Activated T-helper 17 cell treated with anti-CD3 and anti-CD28 coated beads, Interleukin-2, amount 50 U/mL, for 72 hours (primary cell): ENCODE measurements around the gene MSI2. TPM values are rescaled to one million over a fixed set of nuclear protein-coding genes. Genes with fewer than 3 reads are reported as not detected.

Experiments used
- ATAC-seq: fragments of 150-1000 bp; cut with Tn5 transposase; replicated peaks from 2 replicates; pipeline ENCODE4 v1.10.0; 2021; ENCODE audit warnings: mild to moderate bottlenecking, moderate library complexity
- H3K27ac Mint-ChIP-seq: one replicate; pipeline ENCODE4 v1.8.0; 2022; ENCODE audit warnings: mixed read lengths
- H3K27me3 Mint-ChIP-seq: one replicate; pipeline ENCODE4 v1.8.0; 2022; ENCODE audit warnings: mixed read lengths
- H3K36me3 Mint-ChIP-seq: one replicate; pipeline ENCODE4 v1.8.0; 2022; ENCODE audit warnings: low read depth, mild to moderate bottlenecking, mixed read lengths
- H3K4me1 Mint-ChIP-seq: one replicate; pipeline ENCODE4 v1.8.0; 2022; ENCODE audit warnings: mixed read lengths
- H3K4me3 Mint-ChIP-seq: one replicate; pipeline ENCODE4 v1.8.0; 2022; ENCODE audit warnings: mild to moderate bottlenecking, mixed read lengths
- H3K9me3 Mint-ChIP-seq: one replicate; pipeline ENCODE4 v1.8.0; 2022; ENCODE audit warnings: mixed read lengths
- total RNA-seq, 2 donors: library from RNA; stranded (reverse); gene quantifications; one replicate each; pipeline ENCODE4 v1.2.3, GENCODE V29; 2022

The MSI2 gene
- total RNA-seq, 2 donors from 2014 or later = 96.3 to 128 TPM

DNA sequence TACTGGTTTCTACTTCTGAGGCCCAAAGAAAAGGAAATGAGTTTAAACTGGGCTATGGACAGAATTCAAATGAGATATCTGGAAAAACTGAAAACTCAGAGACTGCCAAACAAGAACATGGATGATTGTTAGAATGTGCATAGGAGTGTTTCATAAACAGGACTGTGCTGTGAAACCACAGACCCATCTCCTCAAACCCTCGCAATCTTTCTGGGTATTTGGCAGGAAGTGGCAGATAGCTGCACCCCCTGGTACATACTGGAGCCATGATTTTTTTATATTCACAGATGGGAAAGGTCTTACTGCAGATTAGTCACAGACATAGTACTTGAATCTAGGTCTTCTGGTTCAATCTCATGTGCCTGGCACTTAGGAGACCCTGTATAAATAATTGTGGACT, 343.8 kb downstream of the MSI2 start:
- H3K4me3 Mint-ChIP-seq = peak overlapping the region; percentile 69
- peaks cover 45% of the 10 kb centered on the region for H3K4me1 Mint-ChIP-seq
- H3K27ac Mint-ChIP-seq = peak overlapping the region; percentile 92
- ATAC-seq = peak; percentile 64
- H3K27me3 Mint-ChIP-seq = no peaks in the 10 kb centered on the region
- no peaks in the 10 kb centered on the region for H3K9me3 Mint-ChIP-seq
- peaks cover 18% of the 10 kb centered on the region for H3K36me3 Mint-ChIP-seq

DNA sequence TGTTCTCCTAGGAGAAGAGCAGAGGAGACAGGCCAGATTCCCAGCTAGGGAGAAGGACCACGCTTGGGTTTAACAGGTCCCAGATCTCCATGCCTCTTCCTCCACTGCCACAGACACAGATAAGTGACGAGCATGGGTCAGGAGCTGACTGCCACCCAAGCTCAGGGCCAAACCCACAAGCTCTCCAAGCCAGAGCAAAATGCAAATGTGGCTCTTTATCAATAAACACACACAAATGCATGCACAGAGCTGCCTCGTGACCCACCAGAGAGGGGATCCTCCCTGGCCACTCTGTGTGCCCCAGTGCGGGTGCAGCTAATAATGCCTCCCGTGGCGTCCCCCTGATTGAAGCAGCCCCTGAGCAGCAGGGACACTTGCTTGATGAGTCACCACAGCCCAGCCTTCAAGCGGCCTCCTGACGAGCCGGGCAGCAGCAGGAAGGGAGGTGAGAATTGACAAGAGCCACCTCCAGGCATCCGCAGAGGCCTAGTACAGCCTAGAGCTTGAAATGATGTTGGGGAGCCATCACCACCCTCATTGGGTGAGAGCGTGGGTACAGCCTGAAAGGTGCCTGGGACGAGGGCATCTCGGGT, 344.9 kb downstream of the MSI2 start:
- Mint-ChIP-seq H3K27me3 (no peaks in the 10 kb centered on the region), H3K27ac (peak overlapping the region; percentile 92), H3K4me3 (peak overlapping the region; percentile 69), H3K4me1 (peaks cover 56% of the 10 kb centered on the region), H3K36me3 (peaks cover 18% of the 10 kb centered on the region), H3K9me3 (no peaks in the 10 kb centered on the region)
- ATAC-seq = no peak

DNA sequence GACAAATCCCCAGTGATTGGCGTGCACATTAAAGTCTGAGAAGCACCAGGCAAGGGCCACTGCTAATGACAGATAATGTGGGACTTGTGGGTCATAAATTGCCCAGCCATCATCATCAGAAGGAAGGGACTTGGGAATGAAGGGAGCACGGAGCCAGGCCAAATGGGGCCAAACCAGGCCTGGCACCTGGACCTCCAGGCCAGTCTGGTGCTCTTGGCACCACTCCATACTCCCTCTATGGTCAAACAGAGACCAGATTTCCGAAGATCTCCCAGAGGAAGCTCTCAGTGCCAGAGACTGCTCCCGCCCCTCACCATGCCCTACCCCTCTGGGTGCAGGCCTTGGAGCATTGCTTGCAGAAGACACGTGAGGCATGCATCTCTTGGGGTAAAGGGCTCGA, 346.6 kb downstream of the MSI2 start:
- H3K4me1 Mint-ChIP-seq = peaks cover 60% of the 10 kb centered on the region
- H3K27ac Mint-ChIP-seq = peak overlapping the region; percentile 95
- H3K27me3 Mint-ChIP-seq = no peaks in the 10 kb centered on the region
- H3K4me3 Mint-ChIP-seq = no peak overlapping the region
- H3K36me3 Mint-ChIP-seq = peaks cover 14% of the 10 kb centered on the region
- ATAC-seq = no peak
- H3K9me3 Mint-ChIP-seq = no peaks in the 10 kb centered on the region

DNA sequence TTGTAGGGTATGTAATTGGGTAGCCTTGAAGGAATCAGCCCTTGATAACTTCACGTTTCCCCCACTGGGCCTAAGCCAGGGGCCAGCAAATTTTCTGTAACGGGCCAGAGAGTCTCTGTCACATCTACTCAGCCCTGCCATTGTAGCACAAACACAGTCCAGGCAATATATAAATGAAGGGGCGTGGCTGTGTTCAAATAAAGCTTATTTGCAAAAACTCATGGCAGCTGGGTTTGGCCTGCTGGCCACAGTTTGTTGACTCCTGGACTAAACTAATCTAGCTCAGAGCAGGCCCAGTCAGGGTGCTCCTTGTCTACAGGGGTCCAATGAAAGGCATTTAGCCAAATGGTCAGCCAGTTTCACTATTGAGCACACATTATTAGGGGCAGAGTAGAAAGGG, 347.2 kb downstream of the MSI2 start:
- H3K36me3 Mint-ChIP-seq = peaks cover 13% of the 10 kb centered on the region
- H3K27ac Mint-ChIP-seq = peak overlapping the region; percentile 95
- H3K27me3 Mint-ChIP-seq = no peaks in the 10 kb centered on the region
- H3K4me1 Mint-ChIP-seq = peaks cover 55% of the 10 kb centered on the region
- ATAC-seq = no peak
- H3K9me3 Mint-ChIP-seq = no peaks in the 10 kb centered on the region
- peak overlapping the region; percentile 72 for H3K4me3 Mint-ChIP-seq

DNA sequence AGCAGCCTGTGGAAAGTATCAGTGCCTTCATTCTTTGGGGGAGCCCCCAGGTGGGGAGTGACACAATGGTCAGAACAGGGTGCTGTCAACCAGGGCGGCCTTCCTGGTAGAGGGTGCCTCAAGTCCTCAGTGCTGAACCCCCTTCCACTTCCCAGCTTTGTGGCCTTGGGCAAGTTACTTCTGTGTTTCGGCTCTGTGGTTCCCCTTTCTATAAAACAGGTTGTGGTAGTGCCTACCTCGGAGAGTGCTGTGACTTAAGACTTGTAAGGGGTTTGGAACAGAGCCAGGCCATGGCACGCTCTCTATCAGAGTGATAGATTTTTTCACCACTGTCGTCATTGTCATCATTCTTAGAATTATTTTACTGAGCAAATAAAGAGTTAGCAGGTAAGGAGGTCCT, 347.7 kb downstream of the MSI2 start:
- Mint-ChIP-seq H3K27ac (peak overlapping the region; percentile 95), H3K9me3 (no peaks in the 10 kb centered on the region), H3K36me3 (peaks cover 13% of the 10 kb centered on the region), H3K4me3 (peak overlapping the region; percentile 72), H3K27me3 (no peaks in the 10 kb centered on the region), H3K4me1 (peaks cover 52% of the 10 kb centered on the region)
- peak; percentile 75 for ATAC-seq

DNA sequence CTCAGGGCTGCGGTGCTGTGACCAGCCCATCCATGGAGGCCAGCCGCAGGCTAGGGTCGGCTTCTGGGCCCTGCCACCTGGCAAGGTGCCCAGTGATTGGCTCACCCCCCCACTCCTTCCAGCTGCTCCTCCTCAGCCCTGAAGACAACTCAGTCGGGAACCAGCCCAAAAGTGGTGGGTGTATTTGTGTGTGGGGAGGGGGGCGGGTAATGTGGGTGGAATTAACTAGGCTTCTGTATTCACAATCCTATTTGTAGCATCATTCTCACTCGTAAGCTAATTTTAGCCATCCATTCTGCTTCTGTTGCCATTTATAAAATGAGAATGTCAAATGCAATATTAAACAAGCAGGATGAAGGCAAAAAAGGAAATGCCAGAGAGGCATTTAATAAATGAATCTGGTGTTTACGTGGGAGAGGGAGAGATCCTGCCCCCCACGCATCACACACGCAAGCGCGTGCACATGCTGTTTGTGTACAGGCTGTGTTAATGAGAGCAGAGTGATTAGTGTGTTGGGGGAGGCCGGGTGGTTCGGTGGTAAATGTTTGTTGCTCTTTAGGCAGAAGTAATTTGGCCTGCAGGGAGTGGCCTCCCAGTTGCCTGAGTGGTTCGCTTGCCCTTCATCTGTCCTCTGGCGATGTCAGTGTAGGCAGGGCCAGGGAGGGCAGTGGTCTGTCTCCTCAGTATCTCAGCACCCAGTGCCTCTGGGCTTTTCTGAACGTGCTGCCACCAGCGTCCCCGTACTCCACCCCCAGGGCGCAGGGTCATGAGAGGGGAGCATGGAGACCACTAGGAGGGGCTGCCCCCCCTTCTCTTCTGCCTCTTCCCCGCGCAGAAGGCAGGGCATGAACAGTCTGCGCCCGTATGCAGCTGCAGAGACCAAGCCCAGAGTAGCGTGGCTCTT, 348.7 kb downstream of the MSI2 start:
- no peaks in the 10 kb centered on the region for H3K9me3 Mint-ChIP-seq
- H3K4me3 Mint-ChIP-seq = peak overlapping the region; percentile 72
- peaks cover 13% of the 10 kb centered on the region for H3K36me3 Mint-ChIP-seq
- peaks cover 43% of the 10 kb centered on the region for H3K4me1 Mint-ChIP-seq
- H3K27ac Mint-ChIP-seq = peak overlapping the region; percentile 95
- H3K27me3 Mint-ChIP-seq = no peaks in the 10 kb centered on the region
- peak; percentile 20 for ATAC-seq

DNA sequence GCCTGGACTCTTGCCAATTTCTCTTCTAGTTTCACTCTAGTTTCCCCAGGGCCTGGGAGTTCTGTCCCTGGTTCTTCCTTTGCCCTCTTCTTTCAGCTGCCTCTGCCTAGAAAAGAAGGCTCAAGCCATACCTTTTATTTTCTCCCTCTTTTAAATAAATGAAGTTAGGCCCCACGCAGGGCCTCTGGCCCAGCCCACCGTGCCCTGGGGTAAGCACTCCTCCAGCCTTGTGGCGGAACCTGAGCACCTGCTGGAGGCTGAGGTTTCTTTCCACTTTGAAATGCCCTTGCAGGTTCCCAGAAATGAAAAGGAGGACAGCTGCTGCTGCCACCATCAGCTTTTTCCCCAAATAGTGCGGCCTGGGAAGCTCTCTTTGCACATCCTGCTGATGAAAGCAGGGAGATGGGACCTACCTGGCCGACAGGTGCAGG, 349.4 kb downstream of the MSI2 start:
- Mint-ChIP-seq H3K4me3 (peak overlapping the region; percentile 72), H3K27me3 (no peaks in the 10 kb centered on the region), H3K9me3 (no peaks in the 10 kb centered on the region), H3K27ac (peak overlapping the region; percentile 95), H3K4me1 (peaks cover 37% of the 10 kb centered on the region), H3K36me3 (peaks cover 7% of the 10 kb centered on the region)
- peak; percentile 0 for ATAC-seq

DNA sequence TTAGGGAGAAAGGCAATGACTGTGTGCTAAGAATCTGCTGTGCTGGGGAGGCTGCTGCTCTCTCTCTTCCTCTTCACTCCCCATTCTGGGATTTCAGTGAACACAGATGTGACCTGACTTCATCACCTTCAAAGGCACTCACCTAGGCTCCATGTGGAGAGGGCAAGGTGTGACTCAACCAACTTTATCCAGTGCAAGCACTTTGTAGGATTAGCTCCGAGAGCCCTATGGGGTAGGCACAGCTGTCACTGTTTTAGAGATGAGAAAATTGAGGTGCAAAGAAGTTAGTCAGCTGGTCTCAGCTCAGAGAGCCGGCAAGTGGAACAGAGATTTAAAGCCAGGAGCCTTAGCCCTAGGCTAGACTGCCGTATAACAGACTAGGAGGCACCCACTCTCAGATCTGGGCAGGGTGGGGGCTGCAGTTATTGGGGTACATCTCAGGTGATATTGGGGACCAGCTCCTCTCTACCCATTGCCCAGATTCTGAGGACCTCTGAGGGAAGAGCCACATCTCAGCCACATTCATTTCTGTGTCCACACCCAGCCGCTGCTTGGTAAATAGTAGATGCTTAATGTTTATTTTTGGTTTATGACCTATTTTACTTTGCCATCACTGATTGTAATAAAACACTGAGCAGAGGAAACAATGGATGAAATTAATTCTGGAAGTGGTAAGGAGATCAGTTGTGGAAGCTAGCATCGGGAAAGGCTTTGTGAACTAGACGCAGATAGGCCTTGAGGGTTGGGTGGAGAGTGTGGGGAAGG, 350.0 kb downstream of the MSI2 start:
- ATAC-seq = no peak
- H3K27ac Mint-ChIP-seq = peak overlapping the region; percentile 95
- peaks cover 33% of the 10 kb centered on the region for H3K4me1 Mint-ChIP-seq
- no peaks in the 10 kb centered on the region for H3K9me3 Mint-ChIP-seq
- peak overlapping the region; percentile 72 for H3K4me3 Mint-ChIP-seq
- H3K27me3 Mint-ChIP-seq = no peaks in the 10 kb centered on the region
- peaks cover 7% of the 10 kb centered on the region for H3K36me3 Mint-ChIP-seq

DNA sequence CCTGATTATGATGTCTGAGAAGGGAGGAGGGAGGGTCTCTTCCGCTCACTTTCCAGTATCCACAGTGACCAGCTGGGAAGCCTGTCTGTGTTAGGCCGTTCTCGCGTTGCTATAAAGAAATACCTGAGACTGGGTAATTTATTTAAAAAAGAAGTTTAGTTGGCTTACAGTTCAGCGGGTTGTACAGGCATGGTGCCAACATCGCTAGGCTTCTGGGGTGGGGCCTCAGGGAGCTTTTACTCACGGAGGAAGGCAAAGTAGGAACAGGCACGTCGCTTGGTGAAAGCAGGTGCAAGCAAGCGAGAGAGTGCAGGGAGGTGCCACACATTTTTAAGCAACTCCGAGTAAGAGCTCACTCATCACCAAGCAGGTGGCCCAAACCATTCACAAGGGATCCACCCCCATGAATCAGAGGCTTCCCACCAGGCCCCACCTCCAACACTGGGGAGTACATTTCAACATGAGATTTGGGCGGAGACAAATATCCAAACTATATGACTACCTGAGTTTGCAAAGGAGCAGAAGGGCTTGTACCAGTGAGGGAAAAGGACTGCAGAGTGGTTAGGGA, 351.3 kb downstream of the MSI2 start:
- peaks cover 7% of the 10 kb centered on the region for H3K36me3 Mint-ChIP-seq
- no peaks in the 10 kb centered on the region for H3K27me3 Mint-ChIP-seq
- peak overlapping the region; percentile 36 for H3K27ac Mint-ChIP-seq
- no peak overlapping the region for H3K4me3 Mint-ChIP-seq
- peaks cover 33% of the 10 kb centered on the region for H3K4me1 Mint-ChIP-seq
- H3K9me3 Mint-ChIP-seq = no peaks in the 10 kb centered on the region
- ATAC-seq = no peak

DNA sequence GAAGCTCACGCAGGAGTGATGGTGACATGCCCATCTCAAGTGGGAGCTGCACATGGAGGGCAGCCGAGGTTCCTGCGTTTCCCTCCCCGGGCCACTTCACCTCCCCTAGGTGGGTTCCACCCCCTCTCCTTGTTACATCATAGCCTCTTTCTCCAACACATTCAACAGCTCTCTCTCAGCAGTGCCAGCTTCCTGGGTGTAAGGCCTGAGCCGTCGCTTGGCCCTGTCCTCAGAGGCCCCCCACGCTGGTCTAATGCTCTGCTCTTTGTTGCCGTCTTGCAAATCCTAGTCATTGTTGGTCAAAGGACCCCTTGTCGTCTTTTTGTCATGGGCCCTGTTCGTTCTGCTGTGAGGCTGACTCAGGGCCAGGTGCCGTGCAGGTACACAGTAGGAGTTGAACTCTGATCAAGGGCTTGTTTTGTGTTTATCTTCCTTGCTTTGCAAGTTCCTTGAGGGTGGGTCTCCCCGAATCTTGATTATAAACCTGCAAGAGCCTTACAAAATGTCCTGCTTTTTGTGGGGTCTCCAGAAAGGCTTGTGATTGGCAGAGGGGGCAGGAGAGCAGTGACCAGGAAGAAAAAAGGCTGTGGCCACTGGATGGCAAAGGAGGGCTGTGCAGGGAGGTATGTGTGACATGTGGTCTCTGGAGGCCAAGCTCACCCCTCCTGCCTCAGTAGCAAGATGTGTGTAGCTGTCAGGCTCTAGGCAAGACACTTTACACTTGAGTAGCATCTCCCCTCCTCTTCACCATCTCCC, 352.2 kb downstream of the MSI2 start:
- H3K4me1 Mint-ChIP-seq = peaks cover 31% of the 10 kb centered on the region

DNA sequence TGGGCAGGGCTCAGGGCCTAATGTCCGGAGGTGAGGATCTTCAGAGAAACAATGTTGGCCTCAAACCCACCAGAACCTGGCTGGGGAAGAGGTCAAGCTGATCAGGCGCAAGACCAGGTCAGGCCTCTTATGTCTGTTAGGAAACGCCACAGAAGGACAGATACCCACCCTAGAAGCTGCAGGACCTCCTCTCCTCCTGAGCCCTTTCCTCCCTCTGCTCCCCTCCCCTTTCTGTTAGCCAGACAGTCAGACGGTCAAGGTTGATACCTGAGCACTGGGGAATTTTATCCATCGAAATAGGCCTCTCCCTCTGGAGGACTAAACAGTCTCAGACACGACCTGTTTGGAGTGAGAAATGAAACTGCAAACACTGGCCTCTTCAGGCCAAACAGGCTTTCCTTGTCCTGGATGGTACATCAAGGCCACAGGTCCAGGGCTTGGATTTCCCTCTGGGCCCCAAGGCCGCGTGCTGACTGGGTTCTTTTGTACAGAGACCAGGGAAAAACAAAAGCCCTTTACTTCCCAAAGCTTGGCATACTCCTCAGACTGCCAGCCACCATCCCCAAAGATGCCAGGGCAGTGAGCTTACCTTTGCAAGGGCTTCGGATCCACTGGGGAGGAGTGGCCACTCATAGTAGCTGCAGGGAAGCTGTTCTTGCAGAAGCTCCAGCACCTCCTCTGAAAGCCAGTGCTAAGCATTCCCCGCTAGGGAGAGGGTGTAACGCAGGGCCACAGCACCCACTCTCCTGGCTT, 353.0 kb downstream of the MSI2 start:
- Mint-ChIP-seq H3K4me1 (peaks cover 24% of the 10 kb centered on the region), H3K36me3 (peaks cover 1% of the 10 kb centered on the region), H3K27ac (peak overlapping the region; percentile 56), H3K4me3 (no peak overlapping the region), H3K27me3 (no peaks in the 10 kb centered on the region), H3K9me3 (no peaks in the 10 kb centered on the region)
- no peak for ATAC-seq

More for the DNA sequence above, 352.2 kb downstream of the MSI2 start:
- Mint-ChIP-seq H3K27me3 (no peaks in the 10 kb centered on the region), H3K9me3 (no peaks in the 10 kb centered on the region), H3K27ac (peak overlapping the region; percentile 36), H3K4me3 (no peak overlapping the region), H3K36me3 (peaks cover 7% of the 10 kb centered on the region)
- ATAC-seq = no peak

DNA sequence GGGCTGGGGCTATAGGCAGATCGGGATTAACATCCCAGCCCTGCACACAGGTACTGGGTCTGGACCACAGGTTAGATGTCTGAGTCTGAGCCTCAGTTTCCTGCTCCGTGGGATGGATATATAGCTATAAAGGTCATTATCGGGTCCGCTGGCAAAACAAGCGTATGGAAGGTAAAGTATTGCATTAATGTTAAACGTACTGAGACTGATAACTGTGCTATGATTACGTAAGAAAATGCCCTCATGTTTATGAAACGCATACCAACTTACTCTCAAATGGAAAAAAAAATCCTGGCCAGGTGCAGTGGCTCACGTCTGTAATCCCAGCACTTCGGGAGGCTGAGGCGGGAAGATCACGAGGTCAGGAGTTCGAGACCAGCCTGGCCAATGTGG, 353.6 kb downstream of the MSI2 start:
- H3K27ac Mint-ChIP-seq = peak overlapping the region; percentile 56
- no peak for ATAC-seq
- H3K27me3 Mint-ChIP-seq = no peaks in the 10 kb centered on the region
- peaks cover 21% of the 10 kb centered on the region for H3K4me1 Mint-ChIP-seq
- H3K36me3 Mint-ChIP-seq = no peaks in the 10 kb centered on the region
- H3K9me3 Mint-ChIP-seq = no peaks in the 10 kb centered on the region
- H3K4me3 Mint-ChIP-seq = no peak overlapping the region
